ENCODE data around the gene BSX.

The BSX gene

GRCh38 chr11:122979103-122979814 is 2.4 kb downstream of the BSX start:
- no peak for TF ChIP-seq GATA1 (IDR thresholded peaks at IDR 0.05; ENCODE audit: low read depth, low read length)
- no peak for TF ChIP-seq POLR2A (IDR thresholded peaks at IDR 0.05; ENCODE audit: low read length)
- no peak for DNase-seq

GRCh38 chr11:122978299-122978620 is 3.4 kb downstream of the BSX start:
- no peak for DNase-seq
- TF ChIP-seq GATA1 (IDR thresholded peaks at IDR 0.05; ENCODE audit: low read depth, low read length) (no peak), POLR2A (IDR thresholded peaks at IDR 0.05; ENCODE audit: low read length) (no peak)

- TF ChIP-seq POLR2A (IDR thresholded peaks at IDR 0.05; ENCODE audit: low read length), result no peak
- no peak for TF ChIP-seq GATA1 (IDR thresholded peaks at IDR 0.05; ENCODE audit: low read depth, low read length)
- DNase-seq, result no peak
Measured at GRCh38 chr11:122977470-122978298, 4.0 kb downstream of the BSX start.

- DNase-seq, result no peak
Measured at GRCh38 chr11:122976734-122977469, 4.7 kb downstream of the BSX start.

GRCh38 chr11:122976061-122976733 is 5.4 kb downstream of the BSX start:
- DNase-seq, result no peak
- TF ChIP-seq POLR2A (IDR thresholded peaks at IDR 0.05; ENCODE audit: low read length) (no peak), GATA1 (IDR thresholded peaks at IDR 0.05; ENCODE audit: low read depth, low read length) (no peak)

More at GRCh38 chr11:122976734-122977469, 4.7 kb downstream of the BSX start:
- TF ChIP-seq POLR2A (IDR thresholded peaks at IDR 0.05; ENCODE audit: low read length), result no peak
- no peak for TF ChIP-seq GATA1 (IDR thresholded peaks at IDR 0.05; ENCODE audit: low read depth, low read length)

- TF ChIP-seq POLR2A (IDR thresholded peaks at IDR 0.05; ENCODE audit: low read length) (no peak), GATA1 (IDR thresholded peaks at IDR 0.05; ENCODE audit: low read depth, low read length) (no peak)
Measured at GRCh38 chr11:122963961-122964360, 17.7 kb downstream of the BSX start.

GRCh38 chr11:122954455-122954854 is 27.2 kb downstream of the BSX start:
- TF ChIP-seq GATA1 (IDR thresholded peaks at IDR 0.05; ENCODE audit: low read depth, low read length), result no peak
- TF ChIP-seq POLR2A (IDR thresholded peaks at IDR 0.05; ENCODE audit: low read length), result no peak
- no peak for DNase-seq

More at GRCh38 chr11:122963961-122964360, 17.7 kb downstream of the BSX start:
- DNase-seq, result no peak

- TF ChIP-seq POLR2A (IDR thresholded peaks at IDR 0.05; ENCODE audit: low read length), result no peak
- TF ChIP-seq GATA1 (IDR thresholded peaks at IDR 0.05; ENCODE audit: low read depth, low read length), result no peak
- DNase-seq, result no peak
Measured at GRCh38 chr11:122951211-122951610, 30.4 kb downstream of the BSX start.

- DNase-seq, result no peak
- TF ChIP-seq POLR2A (IDR thresholded peaks at IDR 0.05; ENCODE audit: low read length) (no peak), GATA1 (IDR thresholded peaks at IDR 0.05; ENCODE audit: low read depth, low read length) (no peak)
Measured at GRCh38 chr11:122938557-122938956, 43.1 kb downstream of the BSX start.

- DNase-seq, result no peak
- TF ChIP-seq POLR2A (IDR thresholded peaks at IDR 0.05; ENCODE audit: low read length) (no peak), GATA1 (IDR thresholded peaks at IDR 0.05; ENCODE audit: low read depth, low read length) (no peak)
Measured at GRCh38 chr11:122937983-122938382, 43.7 kb downstream of the BSX start.

GRCh38 chr11:122933416-122933815 is 48.2 kb downstream of the BSX start:
- DNase-seq, result no peak
- TF ChIP-seq POLR2A (IDR thresholded peaks at IDR 0.05; ENCODE audit: low read length), result no peak
- no peak for TF ChIP-seq GATA1 (IDR thresholded peaks at IDR 0.05; ENCODE audit: low read depth, low read length)

GRCh38 chr11:122931510-122931909 is 50.1 kb downstream of the BSX start:
- TF ChIP-seq POLR2A (IDR thresholded peaks at IDR 0.05; ENCODE audit: low read length) (no peak), GATA1 (IDR thresholded peaks at IDR 0.05; ENCODE audit: low read depth, low read length) (no peak)
- DNase-seq, result no peak

All from erythroblast (primary cell).